Neural progenitor cell (in vitro differentiated cells): ENCODE results near the gene SPAG9.

ENCODE experiments used
- CTCF ChIP-seq: fragments of 200-600 bp; sonication (generic); IDR thresholded peaks from 2 replicates; pipeline ENCODE4 v1.5.1; 2017; ENCODE audit warnings: antibody characterized with exemption, mild to moderate bottlenecking
- EZH2 ChIP-seq: fragments of 200-600 bp; sonication (generic); IDR thresholded peaks from 2 replicates; pipeline ENCODE4 v1.6.1; 2017; ENCODE audit warnings: antibody characterized with exemption, mild to moderate bottlenecking, moderate library complexity
- EZH2phosphoT487 ChIP-seq: fragments of 200-600 bp; sonication (generic); IDR thresholded peaks from 2 replicates; pipeline ENCODE4 v1.6.1; 2017; ENCODE audit warnings: antibody characterized with exemption

GRCh38 chr17:51016099-51016498 is 104.6 kb downstream of the SPAG9 start:
- TF ChIP-seq EZH2phosphoT487 (no peak), CTCF (no peak), EZH2 (no peak)
